Stimulated activated CD4-positive, alpha-beta T cell treated with anti-CD3 and anti-CD28 coated beads, Interleukin-1b, Interleukin-23, amount 100 ng/mL, for 4 hours (primary cell): Measurements from ENCODE around the gene FERMT1.
"Not testable (repeated sequence)": the region's sequence is repeated elsewhere in the genome, so short reads cannot be mapped to it uniquely, and the experiment has no call there.

Experiments
- DNase-seq, 2 donors: peaks; one replicate each; pipeline ENCODE4 v3.0.0-alpha.2; 2020; ENCODE audit warnings: low read depth in 2 of 2

FERMT1 gene

DNA sequence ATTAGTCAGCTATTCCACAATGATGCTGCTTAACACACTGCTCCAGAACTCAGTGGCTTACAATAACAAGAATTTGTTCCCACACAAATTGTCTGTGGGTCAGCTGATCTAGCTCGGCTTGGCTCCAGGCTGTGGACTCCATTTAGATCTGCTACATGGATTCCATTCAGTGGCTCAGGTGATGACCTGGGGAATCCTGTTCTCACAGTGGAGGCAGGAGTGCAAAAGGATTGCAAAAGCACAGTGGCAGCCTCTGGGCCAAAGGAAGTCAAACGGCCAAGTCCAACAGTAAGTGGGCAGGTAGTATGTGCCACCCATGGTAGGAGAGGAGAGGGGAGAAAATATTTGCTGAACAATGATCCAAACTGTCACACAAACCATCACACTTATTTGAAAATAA, 53.2 kb downstream of the FERMT1 start:
- DNase-seq, result no peak

DNA sequence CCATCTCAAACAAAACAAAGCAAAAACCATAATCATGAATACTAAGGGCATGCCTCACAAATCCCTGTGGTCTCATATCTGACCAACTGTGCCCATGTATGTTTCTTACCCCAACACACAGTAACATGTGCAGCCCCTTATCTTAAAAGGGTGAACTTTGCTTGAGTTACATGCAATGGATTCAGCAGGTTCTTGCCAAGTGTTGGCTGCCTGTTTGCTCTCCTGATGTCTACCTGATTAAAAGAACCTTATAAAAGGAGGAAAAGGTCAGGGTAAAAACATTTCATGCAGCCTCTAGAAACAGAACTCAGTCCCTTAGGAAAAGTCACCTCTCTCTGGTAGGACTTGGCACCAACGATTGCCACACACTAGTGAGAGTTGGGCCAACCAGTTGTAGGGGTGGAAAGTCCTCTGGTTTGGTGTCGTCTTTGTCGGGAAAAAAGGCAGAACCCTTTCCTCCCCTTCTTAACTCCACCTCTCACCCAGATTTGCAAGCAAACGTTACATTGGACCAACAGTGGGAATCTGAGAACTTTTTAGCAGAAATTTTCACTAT, 55.0 kb downstream of the FERMT1 start:
- DNase-seq, result no peak

DNA sequence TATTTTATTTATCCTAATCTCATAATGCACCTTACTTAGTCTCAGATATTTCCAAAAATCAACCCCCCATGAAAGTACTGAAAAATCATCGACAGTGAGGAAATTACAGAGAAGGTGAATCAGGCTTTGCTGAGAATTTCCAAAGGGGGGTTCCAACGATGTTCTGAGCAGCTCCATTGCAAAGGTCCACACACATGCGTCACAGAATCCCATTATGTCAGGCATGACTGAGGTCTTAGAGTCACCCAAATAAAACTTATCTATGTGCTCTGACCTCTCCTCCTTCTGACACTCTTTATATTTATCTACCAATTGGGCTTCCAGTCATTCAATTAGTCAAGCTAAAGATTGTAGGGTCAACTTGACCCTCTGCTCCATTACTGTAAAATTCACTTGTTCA, 56.2 kb downstream of the FERMT1 start:
- no peak for DNase-seq

DNA sequence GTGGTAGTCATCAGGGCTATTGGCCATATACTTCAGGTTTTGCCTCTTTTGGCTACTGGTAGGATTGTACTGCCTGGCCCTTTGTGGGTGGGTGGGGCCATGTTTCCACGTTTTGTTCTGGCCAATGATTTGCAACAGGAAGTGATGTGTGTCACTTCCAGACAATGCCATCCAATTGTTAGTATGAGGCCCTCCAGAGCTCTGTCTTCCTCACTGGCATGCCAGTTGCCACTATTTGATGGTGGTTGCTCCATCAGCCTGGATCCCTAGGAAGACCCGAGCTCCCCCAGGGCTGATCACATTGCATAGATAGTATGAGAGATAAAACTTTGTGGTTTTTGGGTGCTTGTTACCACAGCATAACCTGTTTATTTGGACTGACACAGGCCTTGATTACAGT, 61.3 kb downstream of the FERMT1 start:
- DNase-seq, result no peak

DNA sequence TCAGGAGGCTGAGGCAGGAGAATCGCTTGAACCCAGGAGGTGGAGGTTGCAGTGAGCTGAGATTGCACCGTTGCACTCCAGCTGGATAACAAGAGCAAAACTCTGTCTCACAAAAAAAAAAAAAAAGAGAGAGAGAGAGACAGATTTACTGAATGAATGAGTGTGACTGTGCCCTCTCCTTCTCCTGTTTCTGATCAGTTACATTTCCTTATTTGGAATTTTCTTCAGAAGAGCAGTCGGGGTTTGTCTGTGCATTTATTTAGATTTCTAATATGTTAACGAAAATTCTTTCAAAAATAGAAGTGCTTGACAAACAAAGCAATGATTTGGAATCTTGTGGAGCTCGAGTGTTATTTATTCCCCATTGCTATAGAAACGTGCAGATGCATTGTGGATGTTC, 62.6 kb downstream of the FERMT1 start:
- DNase-seq, result no peak

DNA sequence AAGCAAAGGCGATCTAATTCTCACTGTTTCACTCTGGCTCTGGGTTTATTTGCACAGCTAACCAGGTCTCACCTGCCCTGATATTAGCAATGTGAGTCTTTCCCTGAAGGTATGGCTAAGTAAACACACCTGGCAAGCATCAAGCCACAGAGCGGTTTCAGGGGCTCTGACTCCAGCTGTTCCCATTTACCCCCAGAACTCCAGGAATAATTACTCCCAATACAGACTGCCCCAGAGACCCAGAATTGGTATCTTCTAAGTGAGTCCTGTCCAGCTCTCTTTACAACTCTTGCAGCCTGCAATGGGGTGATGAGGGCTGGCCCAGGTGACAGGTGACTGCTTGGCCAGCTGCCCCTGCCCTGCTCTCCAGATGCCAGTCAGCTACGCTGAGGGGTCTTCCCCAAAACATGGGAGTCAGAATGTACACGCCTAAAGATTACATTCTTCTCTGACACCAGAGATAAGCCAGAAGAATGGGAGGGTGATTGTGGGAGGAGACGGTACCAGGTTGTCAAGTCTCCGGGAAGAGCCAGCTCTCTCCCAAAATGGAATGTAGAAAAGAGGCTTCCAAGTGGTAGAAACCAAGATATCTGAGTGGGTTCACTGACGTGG, 64.0 kb downstream of the FERMT1 start:
- DNase-seq, result no peak

DNA sequence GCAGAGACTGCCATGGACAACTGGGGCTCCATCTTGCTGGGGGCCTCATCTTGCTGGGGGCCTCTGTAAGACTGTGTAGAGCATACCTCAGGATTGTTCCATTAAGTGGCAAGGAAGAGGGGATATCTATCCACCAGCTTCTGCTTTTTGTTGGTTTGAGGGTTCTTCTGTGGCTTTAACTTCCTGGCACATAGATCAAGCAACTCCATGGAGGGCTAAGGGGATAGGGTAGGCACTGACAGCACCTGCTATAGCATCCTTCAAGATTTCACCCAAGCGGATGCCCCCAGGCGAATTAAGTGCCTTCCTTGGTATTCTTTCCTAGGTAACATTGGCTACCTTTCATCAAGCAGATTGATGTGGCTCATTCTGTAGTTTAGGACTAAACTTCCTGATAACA, 65.1 kb downstream of the FERMT1 start:
- DNase-seq, result no peak

DNA sequence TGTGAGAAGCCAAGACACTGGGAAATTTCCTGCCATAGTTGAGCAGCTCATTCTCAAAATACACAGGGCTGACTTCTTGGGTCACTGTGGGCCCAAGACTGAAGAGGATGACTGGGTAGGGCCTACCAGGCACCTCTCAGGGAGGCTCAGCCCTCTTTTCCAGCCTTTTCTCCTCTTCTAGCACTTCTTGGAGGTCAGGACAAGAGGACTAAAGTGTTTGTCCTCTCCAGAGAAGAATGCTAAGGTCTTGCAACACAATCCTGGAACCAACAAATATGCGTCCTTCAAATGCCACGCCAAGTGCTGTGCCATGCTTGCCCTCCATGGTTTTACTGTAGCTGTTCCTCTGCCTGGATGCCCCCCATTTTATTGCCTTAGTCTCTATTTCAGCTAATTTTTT, 65.7 kb downstream of the FERMT1 start:
- no peak for DNase-seq

DNA sequence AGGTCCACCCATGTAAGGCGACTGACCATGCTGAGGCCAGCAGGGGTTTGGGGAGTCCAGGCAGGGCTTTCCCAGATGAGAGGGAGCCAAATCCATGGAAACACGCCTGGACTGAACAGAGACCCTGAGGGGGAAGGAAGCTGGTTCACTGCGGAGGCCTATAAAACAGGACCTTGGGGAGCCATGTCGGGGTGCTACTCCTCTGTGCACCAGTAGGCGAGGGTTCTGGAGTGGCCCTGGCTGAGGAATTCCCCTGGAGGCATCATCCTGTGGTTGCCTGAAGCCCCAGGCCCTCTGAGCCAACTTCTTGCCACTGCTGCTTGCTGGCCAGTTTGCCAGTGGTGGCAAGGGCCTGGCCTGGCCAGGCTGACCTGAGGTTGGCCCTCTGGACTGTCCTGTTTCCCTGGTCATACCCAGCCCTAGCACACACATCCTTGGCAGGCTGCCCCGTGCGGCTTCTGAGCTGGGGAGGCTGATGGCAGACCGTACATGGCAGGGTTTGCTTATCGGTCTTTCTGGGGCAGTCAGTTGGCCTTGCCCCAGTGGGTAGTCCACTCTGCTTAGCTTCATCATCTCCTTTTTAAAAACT, 66.8 kb downstream of the FERMT1 start:
- DNase-seq, result no peak

DNA sequence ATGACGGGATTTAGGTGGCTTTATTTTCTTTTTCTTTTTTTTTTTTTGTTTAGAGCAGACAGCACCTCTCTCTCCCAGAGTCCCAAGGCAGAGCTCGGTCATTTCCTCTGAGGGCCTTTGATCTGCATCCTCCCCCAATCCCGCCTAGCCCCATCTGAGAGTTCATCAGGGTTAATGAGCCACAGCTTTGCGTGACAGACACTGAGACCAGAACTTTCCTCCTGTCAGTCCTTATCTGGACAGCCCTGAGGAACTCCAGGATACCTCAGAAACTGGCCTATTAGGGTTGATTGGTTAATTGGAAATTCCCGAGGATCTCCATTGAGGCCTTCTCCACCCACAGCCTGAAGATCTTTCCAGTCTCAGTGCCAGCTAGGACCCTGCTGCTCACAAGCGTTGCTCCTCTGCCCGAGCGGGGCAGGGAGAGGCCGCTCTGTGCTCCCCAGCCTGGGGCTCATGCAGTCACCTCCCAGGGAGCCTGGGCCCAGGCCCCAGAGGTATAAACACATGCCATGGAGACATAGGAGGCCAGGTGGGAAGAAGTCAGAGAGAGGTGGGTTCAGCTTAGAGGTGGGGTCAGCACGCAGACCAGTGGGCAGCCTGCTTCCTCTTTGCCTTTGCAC, 67.6 kb downstream of the FERMT1 start:
- no peak for DNase-seq

DNA sequence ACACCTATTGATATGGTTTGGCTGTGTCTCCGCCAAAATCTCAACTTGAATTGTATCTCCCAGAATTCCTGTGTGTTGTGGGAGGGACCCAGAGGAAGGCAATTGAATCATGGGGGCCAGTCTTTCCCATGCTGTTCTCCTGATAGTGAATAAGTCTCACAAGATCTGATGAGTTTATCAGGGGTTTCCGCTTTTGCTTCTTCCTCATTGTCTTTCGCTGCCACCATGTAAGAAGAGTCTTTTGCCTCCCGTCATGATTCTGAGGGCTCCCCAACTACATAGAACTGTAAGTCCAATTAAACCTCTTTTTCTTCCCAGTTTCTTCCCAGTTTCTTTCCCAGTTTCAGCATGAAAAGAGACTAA, 68.2 kb downstream of the FERMT1 start:
- not testable (repeated sequence) for DNase-seq

DNA sequence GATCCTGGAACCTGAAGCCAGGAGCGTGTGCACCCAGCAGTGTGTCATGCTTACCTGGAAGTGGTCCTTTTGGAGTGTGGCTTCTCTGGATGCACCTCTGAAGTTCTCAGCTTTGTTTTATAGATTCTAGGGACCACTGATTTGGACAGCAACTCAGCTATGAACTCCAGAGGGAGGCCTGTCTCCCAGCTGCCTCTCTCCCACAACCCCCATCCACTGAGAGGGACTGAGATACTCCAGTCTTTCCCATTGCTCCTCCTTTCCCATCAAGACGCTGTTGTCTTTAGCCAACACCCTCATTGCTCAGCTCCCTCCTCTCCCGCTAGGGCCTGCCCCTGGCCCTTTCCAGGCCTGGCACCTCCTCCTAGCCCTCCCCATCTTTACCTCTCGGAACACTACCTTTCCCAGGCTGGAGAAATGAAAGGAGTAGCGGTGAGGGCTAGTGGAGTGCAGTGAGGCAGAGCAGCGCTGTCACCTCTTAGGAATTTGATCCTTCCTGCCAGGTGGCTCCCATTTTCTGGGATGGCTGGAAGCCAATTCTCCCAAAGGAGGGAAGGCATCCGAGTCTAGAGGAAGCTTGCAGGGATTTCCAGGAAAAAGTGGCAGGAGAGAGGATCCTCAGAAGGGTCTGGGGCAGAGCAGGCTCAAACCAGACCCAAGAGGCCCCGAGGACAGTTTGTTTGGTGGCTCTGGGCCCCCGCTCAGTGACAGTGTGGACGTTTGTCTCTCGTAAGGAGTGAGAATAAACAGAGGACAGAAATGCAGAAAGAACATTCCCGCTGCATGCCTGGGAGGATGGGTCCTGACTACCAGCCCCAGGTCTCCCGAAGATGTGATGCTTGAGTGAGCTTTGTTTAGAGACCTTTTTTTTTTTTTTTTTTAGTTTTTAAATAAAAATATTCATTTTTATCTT, 68.8 kb downstream of the FERMT1 start, which contains the start of gene LRRN4:
LRRN4 (minus strand) TSS at position 285 of the 913 bp plus-strand sequence. CDS start 1,261 bp downstream, outside the sequence.
- DNase-seq, result no peak

DNA sequence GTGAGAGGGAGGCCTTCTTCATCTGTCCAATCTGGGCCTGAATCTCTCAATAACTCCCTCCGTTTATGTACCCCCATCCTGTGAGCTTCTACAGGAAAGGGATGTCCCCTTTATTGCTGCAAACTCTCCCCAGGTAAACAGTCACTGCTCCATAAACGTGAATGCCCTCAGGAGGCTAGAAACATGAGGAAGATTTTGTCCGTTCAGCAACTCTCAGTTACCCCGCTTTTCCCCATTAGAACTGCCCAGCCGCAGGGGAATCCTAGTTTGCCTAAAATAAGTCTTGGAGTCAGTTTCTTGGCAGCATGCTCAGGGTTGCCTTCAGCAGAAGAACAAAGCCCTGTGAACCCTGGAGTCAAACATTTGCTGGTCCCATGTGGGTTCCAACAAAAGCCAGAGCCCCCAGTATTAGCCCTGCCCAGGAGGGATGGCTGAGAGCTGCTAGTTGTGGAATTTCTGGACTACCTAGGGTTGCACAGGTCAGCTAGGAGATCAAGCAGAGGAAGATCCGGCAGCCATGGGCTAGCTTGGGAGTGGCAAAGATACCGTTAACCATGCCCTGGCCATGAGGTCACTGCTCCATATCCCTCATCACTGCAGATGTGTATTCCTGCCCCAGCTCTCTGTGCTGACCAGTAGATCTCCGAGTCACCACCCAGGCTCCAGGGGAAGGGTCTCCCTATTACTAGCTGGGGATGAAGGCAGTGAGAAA, 69.6 kb downstream of the FERMT1 start:
- no peak for DNase-seq

DNA sequence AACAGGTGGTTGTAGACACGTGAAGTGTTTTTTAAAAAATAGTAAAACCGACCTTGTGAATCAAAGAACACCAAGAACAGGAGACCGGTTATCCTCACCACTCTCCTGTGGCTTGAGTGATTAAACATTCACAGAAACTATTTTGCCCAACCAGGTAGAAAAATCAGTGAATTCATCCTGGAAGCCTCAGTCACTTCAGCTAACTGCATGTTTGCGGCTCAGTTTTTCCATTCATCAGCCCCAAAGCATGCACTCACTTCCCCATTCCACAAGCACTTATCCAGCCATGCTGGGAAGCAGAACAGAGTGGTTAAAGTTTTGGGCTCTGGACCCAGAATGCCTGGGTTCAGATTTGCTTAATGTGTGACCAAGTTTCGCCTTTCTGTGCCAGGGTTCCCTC, 71.3 kb downstream of the FERMT1 start:
- no peak for DNase-seq

DNA sequence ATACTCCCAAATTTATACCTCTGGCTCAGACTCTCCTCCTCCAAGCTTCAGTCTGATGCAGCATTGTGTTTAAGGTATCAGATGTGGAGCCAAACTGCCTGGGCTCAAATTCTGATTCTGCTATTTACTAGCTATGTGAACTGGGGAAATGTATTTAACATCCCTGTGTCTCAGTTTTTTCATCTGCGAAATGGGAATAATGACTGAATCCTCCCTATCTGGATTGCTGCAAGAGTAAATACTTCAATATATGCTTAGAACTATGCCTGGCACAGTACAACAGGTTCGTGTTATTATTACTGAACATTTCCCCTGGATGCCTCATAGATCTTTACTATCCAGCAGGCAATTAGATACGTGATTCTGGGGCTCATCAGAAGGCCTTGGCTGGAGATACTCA, 74.4 kb downstream of the FERMT1 start:
- no peak for DNase-seq

DNA sequence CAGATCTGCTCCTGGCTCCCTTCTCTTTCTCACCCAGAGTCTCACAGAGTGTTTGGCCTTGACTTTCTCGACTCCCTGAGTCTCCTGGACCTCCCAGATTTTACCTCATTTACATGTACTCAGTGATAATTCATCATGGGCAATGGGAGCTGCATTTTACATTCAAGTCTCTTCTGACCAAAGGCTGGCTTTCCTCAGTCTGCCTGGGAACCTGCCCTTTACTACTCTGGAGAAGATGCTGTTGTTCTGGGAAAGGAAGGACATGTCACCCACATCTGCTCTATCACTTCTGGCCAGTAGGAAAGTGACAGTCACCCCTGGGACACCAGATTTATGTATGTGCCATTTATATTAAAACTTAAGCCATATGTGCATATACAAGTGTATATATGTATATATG, 76.4 kb downstream of the FERMT1 start:
- DNase-seq, result no peak

DNA sequence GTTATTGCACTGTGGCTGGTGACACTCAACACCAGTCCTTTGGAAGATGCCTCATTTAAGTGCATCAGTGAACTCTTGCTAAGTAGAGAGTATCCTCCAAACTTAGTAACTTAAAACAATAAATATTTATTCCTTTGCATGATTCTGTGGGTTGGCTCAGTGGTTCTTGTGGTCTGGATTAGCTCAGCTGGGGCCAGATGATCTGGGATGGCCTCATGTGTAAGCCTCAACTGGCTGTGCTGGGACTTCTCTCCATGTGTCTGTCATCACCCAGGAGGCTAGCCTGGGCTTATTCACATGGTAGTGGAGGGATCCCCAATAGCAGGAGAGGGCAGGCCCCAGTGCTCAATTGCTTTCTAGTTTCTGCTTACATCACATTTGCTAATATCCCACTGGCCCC, 77.3 kb downstream of the FERMT1 start:
- DNase-seq, result no peak

DNA sequence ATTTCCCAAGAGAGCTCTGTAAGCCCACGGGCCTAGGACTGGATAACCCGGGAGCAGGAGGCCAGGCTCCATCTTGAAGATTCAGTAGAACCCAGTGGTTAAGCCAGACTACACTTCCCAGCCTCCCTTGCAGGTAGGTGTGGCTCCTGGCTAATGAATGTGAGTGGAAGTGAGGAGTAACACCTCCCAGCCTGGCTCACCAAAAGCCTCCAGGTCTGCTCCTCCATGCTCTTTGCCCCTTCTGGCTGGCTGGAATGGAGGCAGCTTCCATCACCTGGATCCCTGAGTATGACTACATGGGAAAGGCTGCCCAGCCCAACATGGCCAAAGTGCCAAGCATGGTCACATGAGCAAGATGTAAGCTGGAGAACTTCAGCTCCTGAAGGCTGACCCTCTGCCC, 78.7 kb downstream of the FERMT1 start:
- DNase-seq, result no peak

DNA sequence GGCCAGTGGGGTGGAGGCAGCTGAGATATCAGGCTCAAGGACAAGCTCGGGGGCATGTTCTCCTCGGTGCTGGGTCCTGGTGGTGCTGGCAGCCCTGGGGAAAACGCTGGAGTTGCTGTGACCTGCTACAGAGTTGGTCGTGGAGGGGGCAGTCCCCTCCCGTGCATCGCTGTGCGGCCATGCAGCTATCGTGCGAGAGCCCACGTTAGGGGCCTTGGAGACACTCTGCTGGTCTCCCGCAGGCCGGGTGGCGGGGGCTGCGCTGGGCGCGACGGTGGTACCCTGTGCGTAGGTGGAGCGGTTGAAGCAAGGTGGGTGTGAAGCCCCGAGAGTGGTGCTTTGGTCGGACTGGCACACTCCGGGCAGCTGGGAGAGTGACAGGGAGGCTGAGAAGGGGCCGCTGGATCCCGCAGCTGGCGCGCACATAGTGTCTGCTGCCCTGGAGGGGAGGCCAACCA, 81.0 kb downstream of the FERMT1 start:
- no peak for DNase-seq

DNA sequence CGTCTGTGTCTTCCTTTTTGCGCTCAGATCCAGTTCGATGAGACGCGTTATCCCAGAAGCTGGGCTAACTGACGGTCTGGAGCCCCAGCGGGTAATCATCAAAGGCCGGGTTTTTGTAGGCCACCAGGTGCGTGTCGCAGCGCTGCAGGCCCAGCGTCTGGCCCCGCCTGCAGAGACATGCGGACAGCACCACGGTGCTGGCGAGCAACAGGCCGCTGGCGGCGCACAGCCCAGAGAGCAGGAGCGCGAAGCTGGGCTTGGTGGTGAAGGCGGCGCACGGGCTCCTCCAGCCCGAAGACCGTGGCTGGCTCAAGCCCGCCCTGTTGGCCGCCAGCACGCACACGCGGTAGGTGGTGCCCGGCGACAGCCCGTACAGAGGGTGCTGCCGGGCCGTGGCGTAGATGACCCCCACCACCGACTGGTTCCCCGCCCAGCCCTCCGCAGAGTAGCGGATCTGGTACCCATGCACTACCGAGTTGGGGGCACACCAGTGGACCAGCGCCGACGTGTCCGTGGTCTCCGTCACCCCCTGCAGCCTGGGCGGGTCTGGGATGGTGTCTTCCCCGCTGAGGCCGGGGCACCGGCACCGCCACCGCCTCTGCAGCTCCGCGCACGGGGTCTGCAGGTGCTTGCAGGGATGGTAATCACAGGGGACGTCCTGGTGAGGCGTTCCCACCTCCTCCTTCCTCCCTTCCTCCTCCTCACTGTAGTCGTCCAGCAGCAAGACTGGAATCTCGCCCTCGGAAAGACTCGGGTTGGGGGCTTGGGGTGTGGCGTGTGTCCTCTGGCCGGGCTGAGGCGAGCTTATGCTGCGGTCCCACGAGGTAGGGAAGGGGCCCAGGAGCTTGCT, 81.6 kb downstream of the FERMT1 start:
- no peak for DNase-seq

DNA sequence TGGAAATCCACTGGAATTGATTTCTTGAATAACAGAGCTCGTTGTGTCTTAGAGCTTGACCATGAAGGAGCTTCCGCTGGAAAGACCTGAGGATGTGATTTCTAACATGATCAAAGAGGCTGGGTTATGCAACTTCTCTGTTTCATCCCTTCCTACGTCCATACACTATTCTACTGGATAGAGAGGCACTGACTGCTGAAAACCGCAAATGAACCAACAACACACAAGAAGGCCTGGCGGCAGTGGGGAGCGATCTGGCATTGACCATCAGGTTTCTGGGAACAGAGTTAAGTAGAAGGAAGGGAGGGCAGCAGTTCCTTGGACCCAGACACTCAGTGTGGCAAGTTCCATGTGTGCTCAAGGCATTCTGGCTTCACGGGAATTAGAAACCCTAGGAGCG, 82.3 kb downstream of the FERMT1 start:
- DNase-seq, result no peak
